G401.6 (cell line): Measurements from ENCODE around the gene LPAR5.

Experiments
- FAIRE-seq: peaks from 2 replicates; lab custom pipeline; 2012; peaks lifted over from hg19 to GRCh38; lab: Jason Lieb, UNC

The LPAR5 gene

GRCh38 chr12:6635856-6636531, at the start of gene LPAR5:
TSS of gene LPAR5 (minus strand) at chr12:6635959. CDS start at chr12:6621248, 14,711 bp downstream.
- no peak for FAIRE-seq

GRCh38 chr12:6684609-6685008, 48.9 kb upstream of the LPAR5 start:
- no peak for FAIRE-seq

GRCh38 chr12:6676962-6677361, 41.2 kb upstream of the LPAR5 start:
- no peak for FAIRE-seq

GRCh38 chr12:6672143-6672542, 36.4 kb upstream of the LPAR5 start:
- FAIRE-seq = no peak

GRCh38 chr12:6667559-6668210, 31.9 kb upstream of the LPAR5 start:
- no peak for FAIRE-seq

- no peak for FAIRE-seq
These were observed 30.5 kb upstream of the LPAR5 start for GRCh38 chr12:6666211-6666610.

GRCh38 chr12:6664902-6665301, 29.1 kb upstream of the LPAR5 start:
- FAIRE-seq = no peak

GRCh38 chr12:6662906-6663742, 27.4 kb upstream of the LPAR5 start, which contains the start of gene ING4:
TSS of gene ING4 (minus strand) at chr12:6663119. CDS start at chr12:6663101, 18 bp downstream.
- peak; percentile 99 for FAIRE-seq

GRCh38 chr12:6662602-6662905, 26.8 kb upstream of the LPAR5 start:
- no peak for FAIRE-seq

- FAIRE-seq = no peak
These were observed 18.2 kb upstream of the LPAR5 start for GRCh38 chr12:6653987-6654386.

GRCh38 chr12:6653342-6653741, 17.6 kb upstream of the LPAR5 start:
- FAIRE-seq = no peak

- FAIRE-seq = no peak
These were observed 16.6 kb upstream of the LPAR5 start for GRCh38 chr12:6652391-6652790.

- FAIRE-seq = no peak
These were observed 15.1 kb upstream of the LPAR5 start for GRCh38 chr12:6650832-6651231.

GRCh38 chr12:6647083-6647604, 11.4 kb upstream of the LPAR5 start, which contains the start of gene ACRBP:
TSS of gene ACRBP (minus strand) at chr12:6647432. CDS start at chr12:6647366, 66 bp downstream.
- FAIRE-seq = no peak

GRCh38 chr12:6646276-6647082, 10.7 kb upstream of the LPAR5 start:
- no peak for FAIRE-seq

- FAIRE-seq = no peak
These were observed 9.1 kb upstream of the LPAR5 start for GRCh38 chr12:6644903-6645302.

- FAIRE-seq = no peak
These were observed 8.5 kb upstream of the LPAR5 start for GRCh38 chr12:6644257-6644596.

GRCh38 chr12:6643569-6644256, 8.0 kb upstream of the LPAR5 start:
- FAIRE-seq = no peak

GRCh38 chr12:6641131-6641530, 5.4 kb upstream of the LPAR5 start:
- FAIRE-seq = no peak

GRCh38 chr12:6640497-6640896, 4.7 kb upstream of the LPAR5 start:
- FAIRE-seq = no peak

GRCh38 chr12:6639151-6639801, 3.5 kb upstream of the LPAR5 start:
- no peak for FAIRE-seq
